HG02973 (cell line): ENCODE measurements around the gene TANGO2.
"Not testable (repeated sequence)": the region's sequence is repeated elsewhere in the genome, so short reads cannot be mapped to it uniquely, and the experiment has no call there.

Source experiments
- ATAC-seq: cut with Tn5 transposase; IDR thresholded peaks from one replicate; pipeline ENCODE4 v1.9.1; 2021; ENCODE audit warnings: moderate library complexity; ENCODE audit not compliant: unreplicated experiment

The TANGO2 gene

DNA sequence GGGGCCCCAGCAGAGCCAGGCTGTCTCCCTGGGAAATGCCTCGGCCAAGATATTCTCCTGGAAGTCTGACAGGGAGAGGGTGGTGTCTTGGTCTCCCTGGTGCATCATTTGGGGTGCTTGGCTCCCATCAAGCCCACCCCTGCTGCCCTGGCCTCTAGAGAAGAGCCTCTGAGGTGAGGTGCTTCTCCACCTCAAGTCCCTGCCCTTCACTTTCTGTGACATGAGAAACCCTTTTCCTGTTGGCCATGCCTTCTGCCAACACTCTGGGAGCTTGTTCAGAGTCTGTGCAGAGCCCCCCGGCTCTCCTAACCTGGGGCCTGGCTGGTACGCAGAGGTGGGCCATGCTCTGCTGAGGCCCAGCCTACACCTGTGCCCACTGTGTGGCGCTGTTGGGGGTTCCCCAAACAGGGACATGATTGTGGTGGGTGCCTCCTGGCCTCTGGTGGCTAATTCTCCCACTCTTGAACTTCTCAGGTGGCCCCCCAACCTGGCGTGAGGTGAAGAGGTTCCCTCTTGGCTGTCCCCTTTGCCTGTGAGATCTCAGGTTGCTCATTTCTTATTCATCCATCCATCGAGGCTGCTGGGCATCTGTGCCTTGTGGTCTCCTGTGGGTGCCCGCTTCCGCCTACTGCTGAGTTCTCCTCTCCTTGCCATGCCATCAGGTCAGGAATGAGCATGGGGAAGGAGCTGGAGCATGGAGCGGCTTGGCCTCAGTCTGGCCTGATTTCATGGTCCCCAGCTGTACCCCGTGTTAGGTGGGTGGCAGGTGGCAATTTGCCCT, 40.0 kb downstream of the TANGO2 start:
- no peak for ATAC-seq

DNA sequence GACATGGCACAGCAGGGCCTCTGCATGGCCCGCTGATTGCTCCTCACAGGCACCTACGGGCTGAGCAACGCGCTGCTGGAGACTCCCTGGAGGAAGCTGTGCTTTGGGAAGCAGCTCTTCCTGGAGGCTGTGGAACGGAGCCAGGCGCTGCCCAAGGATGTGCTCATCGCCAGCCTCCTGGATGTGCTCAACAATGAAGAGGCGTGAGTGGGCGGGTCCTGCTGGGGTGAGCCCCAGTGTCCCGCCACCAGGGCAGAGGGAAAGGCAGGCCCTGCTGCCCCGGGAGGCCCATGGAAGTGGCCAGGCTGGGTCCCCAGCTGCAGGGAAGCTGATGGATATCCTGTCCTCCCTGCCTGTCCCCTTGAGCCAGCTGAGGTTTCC, 40.6 kb downstream of the TANGO2 start:
- no peak for ATAC-seq

DNA sequence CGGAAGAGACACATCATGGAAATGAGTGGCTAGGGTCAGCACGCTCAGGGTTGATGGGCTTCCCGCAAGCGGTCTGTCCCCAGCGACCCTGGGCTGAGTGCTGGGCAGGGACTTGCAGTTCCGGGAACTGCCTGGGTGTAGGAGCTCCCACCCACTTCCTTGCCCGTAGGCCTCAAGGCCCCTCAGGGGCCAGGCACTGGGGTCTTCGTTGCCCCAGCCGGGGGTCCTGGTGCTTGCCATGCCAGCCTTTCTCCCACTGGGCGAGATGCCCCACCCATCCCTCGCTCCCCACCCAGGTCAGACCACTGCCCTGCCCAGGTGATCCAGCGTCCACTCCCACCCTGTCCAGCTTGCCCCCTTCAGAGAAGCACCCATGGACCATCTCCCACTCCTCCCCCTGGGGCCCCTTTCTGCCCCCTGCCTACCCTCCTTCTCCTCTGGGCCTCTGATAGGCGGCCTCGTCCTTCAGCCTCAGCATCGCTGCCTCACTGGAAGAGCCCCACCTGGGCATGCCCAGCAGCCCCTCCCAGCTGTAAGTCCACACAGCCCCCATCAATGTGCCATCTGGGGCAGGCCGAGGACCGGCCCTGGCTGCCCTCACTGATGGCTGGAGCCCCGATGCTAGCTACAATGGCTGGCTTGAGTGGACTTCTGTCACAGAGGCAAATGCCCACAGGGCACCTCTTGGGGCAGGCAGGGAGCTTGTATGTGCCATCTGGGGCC, 41.3 kb downstream of the TANGO2 start:
- no peak for ATAC-seq

DNA sequence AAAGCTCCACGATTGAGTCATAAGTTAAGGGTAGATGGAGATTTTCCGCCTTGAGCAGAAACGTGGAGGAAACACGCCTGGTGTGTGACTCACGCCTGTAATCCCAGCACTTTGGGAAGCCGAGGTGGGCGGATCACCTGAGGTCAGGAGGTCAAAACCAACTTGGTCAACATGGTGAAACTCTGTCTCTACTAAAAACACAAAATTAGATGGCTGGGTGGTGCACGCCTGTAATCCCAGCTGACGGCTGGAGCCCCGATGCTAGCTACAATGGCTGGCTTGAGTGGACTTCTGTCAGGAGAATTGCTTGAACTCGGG, 41.8 kb downstream of the TANGO2 start:
- no peak for ATAC-seq

DNA sequence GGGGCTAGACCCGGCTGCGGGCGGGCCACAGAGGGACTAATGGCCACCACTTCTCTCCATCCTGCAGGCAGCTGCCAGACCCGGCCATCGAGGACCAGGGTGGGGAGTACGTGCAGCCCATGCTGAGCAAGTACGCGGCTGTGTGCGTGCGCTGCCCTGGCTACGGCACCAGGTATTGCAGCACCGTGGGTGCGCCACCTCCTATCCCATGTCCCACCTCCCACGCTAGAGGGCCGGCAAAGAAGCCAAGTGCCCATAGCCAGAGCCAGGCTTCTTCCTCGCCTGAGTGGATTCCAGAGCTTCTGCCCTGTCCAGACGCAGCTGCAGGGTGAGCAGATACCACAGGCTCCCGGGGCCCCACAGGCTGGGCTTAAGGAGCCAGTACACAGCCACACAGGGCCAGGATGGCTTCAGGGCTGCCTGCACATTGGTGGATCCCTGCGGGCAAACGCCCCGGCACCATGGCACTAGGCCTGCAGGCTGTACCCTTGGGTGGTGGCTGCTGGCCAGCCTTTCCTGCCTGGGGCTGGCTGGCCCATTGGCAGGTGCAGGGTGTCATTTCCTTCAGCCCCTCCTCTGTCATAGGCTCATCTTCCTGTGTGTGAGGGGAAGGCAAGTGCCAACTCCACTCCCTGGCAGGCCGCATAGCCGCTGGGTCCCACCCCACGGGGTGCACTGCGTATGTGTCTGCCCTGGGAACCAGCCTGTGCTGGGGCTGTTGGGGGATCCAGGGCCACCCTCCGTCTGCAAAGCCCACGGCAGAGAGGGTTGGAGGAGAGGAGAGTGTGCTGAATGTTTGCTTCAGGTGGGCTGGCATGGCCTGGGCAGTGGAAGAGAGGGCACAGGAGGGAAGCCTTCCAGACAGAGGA, 42.6 kb downstream of the TANGO2 start:
- no peak for ATAC-seq

DNA sequence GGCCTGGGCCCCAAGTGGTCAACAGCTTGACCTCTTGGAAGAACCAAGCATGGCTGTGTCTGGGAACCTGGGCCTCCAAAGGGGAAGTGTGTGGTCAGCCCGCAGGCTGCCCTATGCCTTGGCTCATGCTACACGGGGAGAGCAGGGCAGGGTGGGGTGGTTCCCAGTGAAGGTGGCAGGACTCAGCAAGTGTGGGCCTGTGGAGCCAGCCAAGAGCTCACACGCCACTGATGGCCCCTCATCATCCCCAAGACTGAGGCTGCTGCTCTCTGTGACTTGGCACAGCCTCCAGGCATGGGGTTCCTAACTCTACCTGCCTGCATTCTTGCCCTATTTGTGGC, 43.2 kb downstream of the TANGO2 start:
- no peak for ATAC-seq

DNA sequence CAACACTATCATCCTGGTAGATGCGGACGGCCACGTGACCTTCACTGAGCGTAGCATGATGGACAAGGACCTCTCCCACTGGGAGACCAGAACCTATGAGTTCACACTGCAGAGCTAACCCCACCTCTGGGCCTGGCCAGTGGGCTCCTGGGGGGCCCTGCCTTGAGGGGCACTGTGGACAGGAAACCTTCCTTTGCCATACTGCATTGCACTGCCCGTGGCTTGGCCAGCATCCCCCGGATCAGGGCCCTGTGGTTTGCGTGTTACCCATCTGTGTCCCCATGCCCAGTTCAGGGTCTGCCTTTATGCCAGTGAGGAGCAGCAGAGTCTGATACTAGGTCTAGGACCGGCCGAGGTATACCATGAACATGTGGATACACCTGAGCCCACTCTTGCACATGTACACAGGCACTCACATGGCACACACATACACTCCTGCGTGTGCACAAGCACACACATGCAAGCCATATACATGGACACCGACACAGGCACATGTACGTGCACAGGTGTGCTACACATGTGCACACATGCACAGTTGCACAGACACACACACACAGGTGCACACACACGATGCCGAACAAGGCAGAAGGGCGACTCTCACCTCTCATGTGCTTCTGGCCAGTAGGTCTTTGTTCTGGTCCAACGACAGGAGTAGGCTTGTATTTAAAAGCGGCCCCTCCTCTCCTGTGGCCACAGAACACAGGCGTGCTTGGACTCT, 43.8 kb downstream of the TANGO2 start:
- no peak for ATAC-seq

DNA sequence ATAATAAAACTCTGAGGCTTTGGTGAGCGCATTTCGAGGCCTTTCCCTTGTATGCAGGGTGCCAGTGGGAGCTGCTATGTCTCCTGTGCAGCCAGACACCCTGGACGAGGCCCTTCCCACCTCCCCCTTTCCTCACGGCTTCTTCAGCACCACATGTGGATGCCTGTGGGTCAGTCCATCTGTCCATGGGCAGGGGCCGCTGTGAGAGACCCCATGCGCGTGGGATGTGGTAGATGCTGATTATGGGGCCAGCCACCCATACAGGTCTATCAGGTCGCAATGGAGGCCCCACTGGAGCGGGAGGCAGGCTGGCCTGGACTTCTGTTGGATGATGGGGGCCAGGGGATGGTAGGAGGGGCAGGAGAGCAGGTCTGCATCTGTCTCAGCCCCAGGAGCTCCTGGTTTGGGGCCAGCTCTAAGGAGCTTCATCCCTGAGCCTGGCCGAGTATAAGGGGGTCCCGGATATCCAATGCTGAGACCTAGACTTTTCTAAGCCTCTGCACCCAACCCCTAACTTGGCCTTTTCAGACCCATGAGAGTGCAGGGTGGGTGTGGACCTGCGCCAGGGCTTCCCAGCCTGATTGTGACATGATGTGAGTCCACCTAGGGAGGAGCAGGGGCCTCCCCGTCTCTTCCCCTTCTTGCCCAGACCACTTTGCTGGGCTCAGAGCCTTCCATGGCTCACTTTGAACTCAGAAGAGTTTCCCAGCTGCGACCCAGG, 45.1 kb downstream of the TANGO2 start:
- ATAC-seq, result no peak

DNA sequence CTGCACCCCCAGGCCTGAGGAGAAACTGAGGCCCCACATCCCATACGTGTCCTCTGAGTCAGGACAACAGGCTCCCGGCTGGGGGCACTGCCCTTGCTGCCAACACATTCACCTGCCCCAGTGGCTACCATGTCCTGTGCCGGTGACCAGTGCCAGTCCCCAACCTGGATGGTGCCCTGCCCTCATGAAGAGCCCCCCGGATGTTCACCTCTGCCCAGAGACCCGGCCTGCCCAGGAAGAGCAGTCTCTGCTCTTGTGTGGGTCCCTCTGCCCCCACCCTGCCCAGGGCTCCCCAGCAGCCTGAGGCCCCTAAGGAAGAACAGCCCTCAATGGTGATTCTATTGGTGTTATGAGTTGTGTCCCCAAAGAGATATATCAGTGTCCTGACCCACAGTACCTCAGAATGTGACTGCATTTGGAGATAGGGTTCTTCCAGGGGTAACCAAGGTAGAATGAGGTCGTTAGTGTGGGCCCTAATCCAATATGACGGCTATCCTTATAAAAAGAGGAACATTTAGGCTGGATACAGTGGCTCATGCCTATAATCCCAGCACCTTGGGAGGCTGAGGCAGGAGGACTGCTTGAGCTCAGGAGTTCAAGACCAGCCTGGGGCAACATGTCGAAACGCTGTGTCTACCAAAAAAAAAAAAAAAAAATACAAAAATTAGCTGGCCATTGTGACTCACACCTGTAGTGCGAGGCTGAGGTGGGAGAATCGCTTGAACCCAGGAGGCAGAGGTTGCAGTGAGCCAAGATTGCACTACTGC, 45.9 kb downstream of the TANGO2 start:
- no peak for ATAC-seq

DNA sequence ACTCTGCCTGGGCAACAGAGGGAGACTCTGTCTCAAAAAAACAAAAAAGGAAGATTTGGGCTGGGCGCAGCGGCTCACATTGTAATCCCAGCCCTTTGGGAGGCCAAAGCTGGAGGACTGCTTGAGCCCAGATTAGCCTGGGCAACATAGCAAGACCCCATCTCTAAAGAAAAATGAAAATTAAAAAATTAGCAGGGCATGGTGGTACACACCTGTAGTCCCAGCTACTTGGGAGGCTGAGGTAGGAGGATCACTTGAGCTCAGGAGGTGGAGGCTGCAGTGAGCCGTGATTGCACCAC, 46.4 kb downstream of the TANGO2 start:
- ATAC-seq, result not testable (repeated sequence)

DNA sequence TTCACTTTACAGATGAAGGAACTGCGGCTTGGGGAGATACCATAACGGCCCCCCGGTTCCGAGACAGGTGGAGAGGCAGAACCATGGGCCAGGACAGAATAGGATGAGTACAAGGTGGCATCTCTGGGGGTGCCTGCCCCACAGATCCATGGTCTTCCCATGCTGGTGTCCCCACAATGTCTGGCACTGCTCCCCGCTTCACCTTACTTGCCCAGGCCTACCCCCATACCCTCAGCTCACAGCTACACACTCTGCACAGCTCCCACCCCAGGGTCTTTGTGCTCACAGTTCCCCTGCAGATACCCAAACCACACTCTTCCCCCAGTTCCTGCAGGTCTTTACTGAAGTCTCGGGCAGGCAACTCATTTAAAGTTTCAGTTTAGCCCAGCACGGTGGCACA, 47.7 kb downstream of the TANGO2 start:
- ATAC-seq, result no peak

DNA sequence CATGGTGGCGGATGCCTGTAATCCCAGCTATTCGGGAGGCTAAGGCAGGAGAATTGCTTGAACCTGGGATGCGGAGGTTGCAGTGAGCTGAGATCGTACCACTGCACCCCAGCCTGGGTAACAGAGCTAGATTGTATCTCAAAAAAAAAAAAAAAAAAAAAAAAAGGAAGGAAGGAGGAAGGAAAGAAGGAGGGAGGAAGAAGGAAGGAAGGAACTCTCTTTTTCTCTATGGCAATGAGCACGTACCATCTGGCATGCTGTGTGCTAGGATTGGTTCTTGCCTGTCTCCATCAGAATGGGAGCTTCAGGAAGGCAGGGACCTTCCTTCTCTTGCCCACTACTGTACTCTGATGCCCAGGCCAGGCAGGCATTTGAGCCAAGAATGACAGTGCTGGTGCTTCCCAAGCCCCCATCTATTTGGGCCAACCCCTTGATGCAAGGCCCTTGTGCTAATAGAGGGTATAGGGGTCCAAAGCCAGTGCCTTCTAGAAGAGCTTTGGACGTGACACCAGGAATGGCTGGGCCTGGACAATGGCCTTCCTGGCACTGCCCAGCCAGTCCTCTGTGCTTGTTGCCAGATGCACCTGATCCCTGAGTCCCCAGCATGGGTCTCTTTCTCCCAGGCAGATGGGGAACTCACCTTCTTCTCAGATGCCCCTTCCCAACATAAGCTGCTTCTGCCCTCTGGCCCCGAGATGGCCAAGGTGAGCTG, 48.6 kb downstream of the TANGO2 start:
- ATAC-seq, result no peak

DNA sequence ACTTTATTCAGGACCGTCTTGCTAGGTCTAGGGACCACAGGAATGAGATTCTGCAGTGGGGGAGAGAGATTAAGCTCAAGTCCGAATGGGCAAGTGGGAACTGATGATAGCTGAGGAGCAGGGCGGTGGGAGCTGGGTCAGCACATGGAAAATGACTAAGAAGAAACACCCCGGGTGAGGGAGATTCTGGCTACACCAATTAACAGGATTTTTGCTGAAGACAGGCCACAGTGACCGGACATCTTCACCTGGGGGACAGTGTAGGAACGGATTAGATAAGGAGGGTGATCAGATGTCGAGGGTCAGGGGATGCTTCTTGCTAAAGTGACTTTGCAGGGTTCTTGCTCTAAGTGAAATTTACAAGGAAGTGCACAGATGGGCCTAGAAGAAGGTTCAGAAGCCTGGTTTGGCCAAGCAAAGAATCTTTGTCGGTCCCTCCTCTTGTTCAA, 50.6 kb downstream of the TANGO2 start:
- ATAC-seq, result no peak

DNA sequence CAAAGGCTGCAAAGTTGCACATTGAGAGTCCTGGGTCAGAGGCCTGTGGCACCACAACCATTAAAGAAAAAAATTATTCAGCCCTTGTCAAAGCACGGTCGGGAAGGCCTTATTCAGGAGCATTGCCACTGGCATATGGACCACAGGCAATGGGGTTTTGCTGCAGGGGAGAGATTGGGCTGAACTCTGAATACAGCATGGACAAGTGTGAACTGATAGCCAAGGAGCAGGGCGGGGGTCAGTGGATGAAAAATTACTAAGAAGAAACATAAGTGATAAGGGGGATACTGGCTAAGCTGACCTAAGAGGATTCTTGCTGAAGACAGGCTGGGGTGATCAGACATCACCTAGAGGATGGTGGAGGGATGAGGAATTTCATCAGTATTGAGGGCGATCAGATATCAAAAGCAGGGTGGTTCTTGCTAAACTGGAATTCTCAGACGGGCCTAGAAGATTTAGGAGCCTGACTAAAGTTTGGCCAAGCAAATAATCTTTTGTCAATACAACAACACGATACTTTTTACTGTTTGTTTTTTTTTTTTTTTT, 55.8 kb downstream of the TANGO2 start:
- ATAC-seq, result no peak

DNA sequence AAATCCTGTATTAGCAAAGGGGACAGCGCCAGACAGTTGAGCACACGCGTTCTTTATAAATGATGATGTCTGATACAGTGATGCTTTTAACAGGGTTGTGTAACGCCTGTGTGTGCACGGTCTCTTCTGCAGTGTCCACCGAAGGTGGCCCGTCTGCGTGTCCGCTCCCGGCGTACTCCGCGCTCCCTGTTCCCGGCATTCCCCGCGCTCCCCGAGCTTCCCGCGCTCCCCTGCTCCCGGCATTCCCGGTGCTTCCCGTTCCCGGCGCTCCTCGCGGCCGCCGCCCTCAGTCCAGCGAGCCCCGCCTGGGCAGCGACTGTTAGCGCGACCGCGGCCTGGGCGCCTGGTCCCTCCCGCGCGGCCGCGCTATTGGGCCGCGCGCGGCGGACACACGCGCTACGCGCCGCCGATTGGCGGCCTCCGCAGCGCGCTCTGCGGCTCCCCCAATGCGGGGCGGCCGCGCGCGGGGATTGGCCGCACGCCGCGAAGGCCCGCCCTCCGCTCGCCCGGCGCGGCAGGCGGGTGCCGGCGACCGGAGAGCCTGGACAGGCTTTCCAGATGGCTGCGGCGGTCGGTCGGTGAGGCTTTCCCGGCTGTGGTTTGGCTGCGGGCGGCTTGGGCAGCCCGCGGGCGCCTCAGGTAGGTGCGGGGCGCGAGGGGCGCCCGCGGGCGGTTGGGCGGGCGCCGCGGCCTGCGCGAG, 59.0 kb downstream of the TANGO2 start, which contains the start of gene DGCR8:
TSS of gene DGCR8 (plus strand) at position 497 of the 700 bp plus-strand sequence. CDS start 5,723 bp downstream, outside the sequence.
- peak; percentile 78 for ATAC-seq

DNA sequence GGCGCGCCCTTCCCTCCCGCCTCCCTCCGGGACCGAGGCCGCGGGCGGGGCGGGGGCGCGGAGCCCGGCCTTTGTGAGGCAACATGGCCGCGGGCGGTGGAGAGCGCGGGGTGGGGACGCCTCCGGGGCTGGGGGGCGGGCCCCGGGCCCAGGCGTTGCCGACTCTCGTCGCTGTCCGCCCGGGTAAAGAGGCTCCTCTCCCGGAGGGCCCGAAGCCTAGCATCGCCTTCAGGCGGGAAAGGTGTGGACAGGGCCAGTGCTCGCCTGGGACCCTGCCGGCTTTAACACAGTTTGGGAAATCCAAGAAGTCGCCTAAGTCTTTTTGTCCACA, 59.5 kb downstream of the TANGO2 start:
- ATAC-seq, result peak; percentile 42

DNA sequence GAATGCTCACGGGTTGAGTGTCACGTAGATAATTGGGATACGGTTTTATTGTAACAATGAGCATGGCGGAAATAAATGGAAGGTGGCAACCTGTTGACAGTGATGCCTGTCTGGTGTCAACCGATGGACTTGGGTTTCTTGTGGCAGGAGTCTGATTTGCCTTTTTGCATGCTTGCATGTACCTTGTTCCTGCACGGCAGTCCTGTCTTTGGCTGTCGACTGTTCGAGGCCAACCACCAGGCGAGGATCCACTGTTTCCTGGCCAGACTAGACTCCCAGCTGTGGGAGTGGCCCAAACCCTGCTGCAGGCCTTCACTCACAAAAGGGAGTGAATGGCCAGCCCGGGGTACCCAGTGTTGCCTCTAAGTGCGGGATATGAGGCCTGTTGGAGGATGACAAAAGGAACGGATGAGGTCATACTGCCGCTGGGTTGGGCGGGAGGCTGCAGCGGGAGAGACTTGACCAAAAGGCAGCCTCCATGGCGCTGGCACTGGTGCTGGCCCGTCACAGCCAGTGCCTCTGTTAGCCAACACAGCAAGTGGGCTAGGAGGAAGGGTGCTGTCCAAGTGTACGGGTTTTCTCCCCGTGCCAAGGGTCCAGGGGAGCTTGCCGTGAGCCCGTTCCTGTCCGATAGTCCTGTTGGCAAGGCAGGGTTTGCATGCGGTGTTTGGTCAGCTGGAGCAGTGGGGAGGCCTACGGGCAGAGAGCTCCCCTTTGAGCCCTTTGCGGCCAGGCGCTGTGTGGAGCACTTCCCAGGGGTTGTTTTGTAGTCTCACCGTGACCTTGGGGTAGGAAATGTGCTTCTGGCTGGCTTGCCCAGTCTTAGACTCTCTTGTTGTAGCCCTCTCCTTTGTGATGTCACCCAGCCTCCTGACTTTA, 60.1 kb downstream of the TANGO2 start:
- no peak for ATAC-seq
